ENCODE data around the gene MRPS27.

DNA sequence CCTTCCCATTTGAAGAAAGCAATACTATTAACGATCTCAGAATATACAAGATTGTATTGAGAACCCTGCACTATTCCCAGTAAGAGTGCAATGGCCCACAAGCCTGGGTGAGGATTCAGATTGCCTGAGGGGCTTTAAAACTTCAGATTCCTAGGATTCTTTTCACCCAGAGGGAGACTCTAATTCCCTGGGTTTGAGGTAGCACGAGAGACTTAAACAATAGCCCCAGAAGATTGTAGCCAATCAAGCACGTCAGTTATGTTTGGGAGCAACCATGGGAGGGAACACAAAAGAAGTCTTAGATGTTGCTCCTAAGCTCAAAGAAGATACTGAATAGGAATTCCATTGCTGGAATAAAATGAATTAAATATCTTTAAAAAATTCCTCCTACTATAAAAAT is 17.9 kb downstream of the MRPS27 start:
- TF ChIP-seq ZNF232 (CRISPR knock-in tag; IDR thresholded peaks at IDR 0.05), result no peak
- TF ChIP-seq, protein P1, sequence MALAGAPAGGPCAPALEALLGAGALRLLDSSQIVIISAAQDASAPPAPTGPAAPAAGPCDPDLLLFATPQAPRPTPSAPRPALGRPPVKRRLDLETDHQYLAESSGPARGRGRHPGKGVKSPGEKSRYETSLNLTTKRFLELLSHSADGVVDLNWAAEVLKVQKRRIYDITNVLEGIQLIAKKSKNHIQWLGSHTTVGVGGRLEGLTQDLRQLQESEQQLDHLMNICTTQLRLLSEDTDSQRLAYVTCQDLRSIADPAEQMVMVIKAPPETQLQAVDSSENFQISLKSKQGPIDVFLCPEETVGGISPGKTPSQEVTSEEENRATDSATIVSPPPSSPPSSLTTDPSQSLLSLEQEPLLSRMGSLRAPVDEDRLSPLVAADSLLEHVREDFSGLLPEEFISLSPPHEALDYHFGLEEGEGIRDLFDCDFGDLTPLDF (CRISPR knock-in tag; IDR thresholded peaks at IDR 0.05), result no peak
- TF ChIP-seq CBX2 (IDR thresholded peaks at IDR 0.05; ENCODE audit: insufficient read depth, low read length, poor library complexity, severe bottlenecking), result no peak
- no peak for TF ChIP-seq ZFX (CRISPR knock-in tag; IDR thresholded peaks at IDR 0.05)
- TF ChIP-seq, protein P2, sequence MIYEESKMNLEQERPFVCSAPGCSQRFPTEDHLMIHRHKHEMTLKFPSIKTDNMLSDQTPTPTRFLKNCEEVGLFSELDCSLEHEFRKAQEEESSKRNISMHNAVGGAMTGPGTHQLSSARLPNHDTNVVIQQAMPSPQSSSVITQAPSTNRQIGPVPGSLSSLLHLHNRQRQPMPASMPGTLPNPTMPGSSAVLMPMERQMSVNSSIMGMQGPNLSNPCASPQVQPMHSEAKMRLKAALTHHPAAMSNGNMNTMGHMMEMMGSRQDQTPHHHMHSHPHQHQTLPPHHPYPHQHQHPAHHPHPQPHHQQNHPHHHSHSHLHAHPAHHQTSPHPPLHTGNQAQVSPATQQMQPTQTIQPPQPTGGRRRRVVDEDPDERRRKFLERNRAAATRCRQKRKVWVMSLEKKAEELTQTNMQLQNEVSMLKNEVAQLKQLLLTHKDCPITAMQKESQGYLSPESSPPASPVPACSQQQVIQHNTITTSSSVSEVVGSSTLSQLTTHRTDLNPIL (CRISPR knock-in tag; IDR thresholded peaks at IDR 0.05), result no peak
- TF ChIP-seq TAF1 (IDR thresholded peaks at IDR 0.05; ENCODE audit: control insufficient read depth, extremely low read depth, insufficient read depth, low read length, severe bottlenecking), result no peak
